Tibial nerve (tissue), 3 donors: ENCODE data around the gene ALDH4A1.

ENCODE experiments used
- POLR2A ChIP-seq, 2 donors: fragments of 450-650 bp; IDR thresholded peaks; one replicate each; pipeline ENCODE4 v1.6.1; 2017; ENCODE audit warnings: antibody characterized with exemption in 2 of 2, mild to moderate bottlenecking in 2 of 2, moderate library complexity in 2 of 2
- TF ChIP-seq, protein P1 (sequence below), 5 experiments: fragments of 200-600 bp in 3 of 5; fragments of 450-650 bp in 2 of 5; sonication (generic) in 3 of 5; IDR thresholded peaks; one replicate each; pipeline ENCODE4 v1.5.1; 2016 to 2019; ENCODE audit warnings: antibody characterized with exemption in 5 of 5, mild to moderate bottlenecking in 3 of 5, moderate library complexity in 2 of 5

DNA sequence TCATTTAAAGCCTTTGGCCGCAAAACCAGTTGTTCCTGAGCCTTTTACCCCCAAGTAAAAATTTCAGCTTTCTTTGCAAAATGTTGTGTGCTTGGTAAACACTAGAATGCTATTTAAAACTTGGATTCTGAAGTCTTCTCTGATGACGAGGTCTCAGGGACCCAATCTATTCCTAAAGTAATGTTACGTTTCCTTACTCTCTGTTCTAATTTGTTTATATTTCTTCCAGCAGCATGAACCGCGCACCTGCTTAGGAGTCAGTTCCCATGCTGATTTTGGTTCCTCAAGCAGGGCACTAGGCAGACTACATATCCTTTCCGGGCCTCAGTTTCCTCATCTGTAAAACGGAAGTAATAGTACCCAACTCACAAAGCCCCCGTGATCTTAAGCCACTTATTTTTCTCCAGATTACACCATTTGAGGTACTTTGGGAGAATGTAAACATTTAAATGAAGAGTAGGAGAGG lies 969 bp upstream of the ALDH4A1 start:
- TF ChIP-seq POLR2A (IDR thresholded peaks at IDR 0.05), result no peak
- TF ChIP-seq, protein P1, sequence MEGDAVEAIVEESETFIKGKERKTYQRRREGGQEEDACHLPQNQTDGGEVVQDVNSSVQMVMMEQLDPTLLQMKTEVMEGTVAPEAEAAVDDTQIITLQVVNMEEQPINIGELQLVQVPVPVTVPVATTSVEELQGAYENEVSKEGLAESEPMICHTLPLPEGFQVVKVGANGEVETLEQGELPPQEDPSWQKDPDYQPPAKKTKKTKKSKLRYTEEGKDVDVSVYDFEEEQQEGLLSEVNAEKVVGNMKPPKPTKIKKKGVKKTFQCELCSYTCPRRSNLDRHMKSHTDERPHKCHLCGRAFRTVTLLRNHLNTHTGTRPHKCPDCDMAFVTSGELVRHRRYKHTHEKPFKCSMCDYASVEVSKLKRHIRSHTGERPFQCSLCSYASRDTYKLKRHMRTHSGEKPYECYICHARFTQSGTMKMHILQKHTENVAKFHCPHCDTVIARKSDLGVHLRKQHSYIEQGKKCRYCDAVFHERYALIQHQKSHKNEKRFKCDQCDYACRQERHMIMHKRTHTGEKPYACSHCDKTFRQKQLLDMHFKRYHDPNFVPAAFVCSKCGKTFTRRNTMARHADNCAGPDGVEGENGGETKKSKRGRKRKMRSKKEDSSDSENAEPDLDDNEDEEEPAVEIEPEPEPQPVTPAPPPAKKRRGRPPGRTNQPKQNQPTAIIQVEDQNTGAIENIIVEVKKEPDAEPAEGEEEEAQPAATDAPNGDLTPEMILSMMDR (IDR thresholded peaks at IDR 0.05), result no peak
